H1 (cell line): ENCODE results near the gene JMJD1C.
"Not testable (repeated sequence)": the region's sequence is repeated elsewhere in the genome, so short reads cannot be mapped to it uniquely, and the experiment has no call there.

Experiments used
- BRCA1 ChIP-seq: IDR thresholded peaks from 2 replicates; pipeline ENCODE4 v1.6.1; 2012; ENCODE audit warnings: low read depth, low read length, improper control_type of control experiment
- EZH2 ChIP-seq: fragments of 200-600 bp; sonication (generic); IDR thresholded peaks from 2 replicates; pipeline ENCODE4 v1.7.1; 2012; ENCODE audit warnings: low read depth, mild to moderate bottlenecking, moderate library complexity, low read length, inconsistent platforms; ENCODE audit not compliant: severe bottlenecking
- JUN ChIP-seq: IDR thresholded peaks from 2 replicates; pipeline ENCODE4 v1.6.1; 2011; ENCODE audit warnings: low read depth, mild to moderate bottlenecking, improper control_type of control experiment, low read length
- POLR2A ChIP-seq, 2 experiments: IDR thresholded peaks; 1 replicate in 1 of 2; 2 replicates in 1 of 2; pipeline ENCODE4 v1.6.1; 2011; ENCODE audit warnings: low read depth in 2 of 2, low read length in 2 of 2, mild to moderate bottlenecking in 2 of 2; ENCODE audit errors: control extremely low read depth in 1 of 2
- POLR2AphosphoS5 ChIP-seq: IDR thresholded peaks from 2 replicates; pipeline ENCODE4 v1.6.1; 2011; ENCODE audit warnings: low read depth, low read length
- RAD21 ChIP-seq, 2 experiments: IDR thresholded peaks in 1 of 2; conservative IDR thresholded peaks in 1 of 2; 2 replicates each; pipeline ENCODE4 v1.6.1; 2011; ENCODE audit warnings: low read depth in 2 of 2, low read length in 2 of 2, improper control_type of control experiment in 1 of 2, inconsistent platforms in 1 of 2, mild to moderate bottlenecking in 1 of 2, moderate library complexity in 1 of 2
- RFX5 ChIP-seq: IDR thresholded peaks from 2 replicates; pipeline ENCODE4 v1.6.1; 2011; ENCODE audit warnings: low read depth, low read length, improper control_type of control experiment, borderline replicate concordance
- SP1 ChIP-seq: IDR thresholded peaks from 2 replicates; pipeline ENCODE4 v1.6.1; 2011; ENCODE audit warnings: low read depth, low read length
- TEAD4 ChIP-seq: IDR thresholded peaks from 2 replicates; pipeline ENCODE4 v1.6.1; 2012; ENCODE audit warnings: low read depth, low read length, inconsistent platforms, mixed read lengths
- ZNF274 ChIP-seq: IDR thresholded peaks from 2 replicates; pipeline ENCODE4 v1.7.0; 2012; ENCODE audit warnings: low read length, borderline replicate concordance; ENCODE audit errors: extremely low read depth
- TF ChIP-seq, protein P1 (sequence below), 3 experiments: IDR thresholded peaks; 1 replicate in 2 of 3; 2 replicates in 1 of 3; pipeline versions ENCODE4 v1.5.1 to v1.6.1; 2011; ENCODE audit warnings: low read length in 3 of 3, mild to moderate bottlenecking in 3 of 3, inconsistent platforms in 2 of 3, low read depth in 1 of 3, moderate library complexity in 1 of 3; ENCODE audit not compliant: insufficient read depth in 1 of 3; ENCODE audit errors: control extremely low read depth in 1 of 3
- TF ChIP-seq, protein P2 (sequence below): IDR thresholded peaks from 2 replicates; pipeline ENCODE4 v1.6.1; 2011; ENCODE audit warnings: low read depth, mild to moderate bottlenecking, low read length; ENCODE audit not compliant: insufficient read depth

DNA sequence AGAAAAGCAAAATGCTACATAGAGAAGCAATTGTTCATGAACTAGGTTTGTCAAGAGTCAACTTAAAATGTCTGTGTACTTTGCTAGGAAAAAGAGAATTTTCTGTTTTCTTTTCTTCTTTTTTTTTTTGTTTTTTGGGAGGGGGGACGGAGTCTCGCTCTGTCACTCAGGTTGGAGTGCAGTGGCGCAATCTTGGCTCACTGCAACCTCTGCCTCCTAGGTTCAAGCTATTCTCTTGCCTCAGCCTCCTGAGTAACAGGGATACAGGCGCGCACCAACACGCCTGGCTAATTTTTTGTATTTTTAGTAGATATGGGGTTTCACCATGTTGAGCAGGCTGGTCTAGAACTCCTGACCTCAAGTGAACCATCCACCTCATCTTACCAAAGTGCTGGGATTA, 181.9 kb downstream of the JMJD1C start:
- not testable (repeated sequence) for TF ChIP-seq POLR2A (IDR thresholded peaks at IDR 0.05; ENCODE audit: control extremely low read depth in 1 of 2, low read depth in 2 of 2, low read length in 2 of 2); POLR2AphosphoS5; RFX5; EZH2; ZNF274; SP1; TEAD4; JUN; BRCA1; RAD21 (IDR thresholded peaks at IDR 0.05 in 1 of 2, conservative IDR thresholded peaks at IDR 0.05 in 1 of 2; ENCODE audit: low read depth in 2 of 2, low read length in 2 of 2)
- TF ChIP-seq, protein P1, sequence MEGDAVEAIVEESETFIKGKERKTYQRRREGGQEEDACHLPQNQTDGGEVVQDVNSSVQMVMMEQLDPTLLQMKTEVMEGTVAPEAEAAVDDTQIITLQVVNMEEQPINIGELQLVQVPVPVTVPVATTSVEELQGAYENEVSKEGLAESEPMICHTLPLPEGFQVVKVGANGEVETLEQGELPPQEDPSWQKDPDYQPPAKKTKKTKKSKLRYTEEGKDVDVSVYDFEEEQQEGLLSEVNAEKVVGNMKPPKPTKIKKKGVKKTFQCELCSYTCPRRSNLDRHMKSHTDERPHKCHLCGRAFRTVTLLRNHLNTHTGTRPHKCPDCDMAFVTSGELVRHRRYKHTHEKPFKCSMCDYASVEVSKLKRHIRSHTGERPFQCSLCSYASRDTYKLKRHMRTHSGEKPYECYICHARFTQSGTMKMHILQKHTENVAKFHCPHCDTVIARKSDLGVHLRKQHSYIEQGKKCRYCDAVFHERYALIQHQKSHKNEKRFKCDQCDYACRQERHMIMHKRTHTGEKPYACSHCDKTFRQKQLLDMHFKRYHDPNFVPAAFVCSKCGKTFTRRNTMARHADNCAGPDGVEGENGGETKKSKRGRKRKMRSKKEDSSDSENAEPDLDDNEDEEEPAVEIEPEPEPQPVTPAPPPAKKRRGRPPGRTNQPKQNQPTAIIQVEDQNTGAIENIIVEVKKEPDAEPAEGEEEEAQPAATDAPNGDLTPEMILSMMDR (IDR thresholded peaks at IDR 0.05; ENCODE audit: control extremely low read depth in 1 of 3, insufficient read depth in 1 of 3, low read depth in 1 of 3, low read length in 3 of 3), result not testable (repeated sequence)
- TF ChIP-seq, protein P2, sequence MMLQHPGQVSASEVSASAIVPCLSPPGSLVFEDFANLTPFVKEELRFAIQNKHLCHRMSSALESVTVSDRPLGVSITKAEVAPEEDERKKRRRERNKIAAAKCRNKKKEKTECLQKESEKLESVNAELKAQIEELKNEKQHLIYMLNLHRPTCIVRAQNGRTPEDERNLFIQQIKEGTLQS, result not testable (repeated sequence)
